ENCODE results near the gene KCNJ16. TPM values are rescaled to one million over a fixed set of nuclear protein-coding genes. Genes with fewer than 3 reads are reported as not detected.

Gene KCNJ16
- total RNA-seq, 1 donor from 2014 or later = 0.17 TPM

GRCh38 chr17:70181376-70181775, 106.4 kb downstream of the KCNJ16 start:
- DNase-seq (ENCODE audit: low spot score) = no peak
- Mint-ChIP-seq H3K9me3 (ENCODE audit: low read depth) (no peaks in the 10 kb centered on the region), H3K4me1 (ENCODE audit: low read depth) (peaks cover 5% of the 10 kb centered on the region), H3K36me3 (ENCODE audit: low read depth) (no peaks in the 10 kb centered on the region), H3K4me3 (ENCODE audit: unreplicated experiment) (no peak overlapping the region), H3K27me3 (ENCODE audit: low read depth) (peaks cover 4% of the 10 kb centered on the region), H3K27ac (ENCODE audit: unreplicated experiment) (no peak overlapping the region)
- TF ChIP-seq CTCF (IDR thresholded peaks at IDR 0.05) = no peak

- H3K36me3 Mint-ChIP-seq (ENCODE audit: low read depth) = no peaks in the 10 kb centered on the region
- H3K27ac Mint-ChIP-seq (ENCODE audit: unreplicated experiment) = no peak overlapping the region
- peaks cover 5% of the 10 kb centered on the region for H3K4me1 Mint-ChIP-seq (ENCODE audit: low read depth)
- no peak for DNase-seq (ENCODE audit: low spot score)
- TF ChIP-seq CTCF (IDR thresholded peaks at IDR 0.05) = no peak
- no peaks in the 10 kb centered on the region for H3K9me3 Mint-ChIP-seq (ENCODE audit: low read depth)
- peaks cover 4% of the 10 kb centered on the region for H3K27me3 Mint-ChIP-seq (ENCODE audit: low read depth)
- H3K4me3 Mint-ChIP-seq (ENCODE audit: unreplicated experiment) = no peak overlapping the region
Measured at GRCh38 chr17:70181866-70182265, 106.8 kb downstream of the KCNJ16 start.

GRCh38 chr17:70183508-70183907, 108.5 kb downstream of the KCNJ16 start:
- Mint-ChIP-seq H3K27ac (ENCODE audit: unreplicated experiment) (no peak overlapping the region), H3K4me1 (ENCODE audit: low read depth) (peaks cover 5% of the 10 kb centered on the region), H3K27me3 (ENCODE audit: low read depth) (no peaks in the 10 kb centered on the region), H3K9me3 (ENCODE audit: low read depth) (no peaks in the 10 kb centered on the region), H3K36me3 (ENCODE audit: low read depth) (no peaks in the 10 kb centered on the region), H3K4me3 (ENCODE audit: unreplicated experiment) (no peak overlapping the region)
- no peak for TF ChIP-seq CTCF (IDR thresholded peaks at IDR 0.05)
- no peak for DNase-seq (ENCODE audit: low spot score)

- H3K27me3 Mint-ChIP-seq (ENCODE audit: low read depth) = no peaks in the 10 kb centered on the region
- TF ChIP-seq CTCF (IDR thresholded peaks at IDR 0.05) = no peak
- H3K27ac Mint-ChIP-seq (ENCODE audit: unreplicated experiment) = no peak overlapping the region
- no peak overlapping the region for H3K4me3 Mint-ChIP-seq (ENCODE audit: unreplicated experiment)
- peaks cover 5% of the 10 kb centered on the region for H3K4me1 Mint-ChIP-seq (ENCODE audit: low read depth)
- no peaks in the 10 kb centered on the region for H3K36me3 Mint-ChIP-seq (ENCODE audit: low read depth)
- no peak for DNase-seq (ENCODE audit: low spot score)
- no peaks in the 10 kb centered on the region for H3K9me3 Mint-ChIP-seq (ENCODE audit: low read depth)
Measured at GRCh38 chr17:70184207-70184606, 109.2 kb downstream of the KCNJ16 start.

- Mint-ChIP-seq H3K27me3 (ENCODE audit: low read depth) (no peaks in the 10 kb centered on the region), H3K4me3 (ENCODE audit: unreplicated experiment) (no peak overlapping the region), H3K9me3 (ENCODE audit: low read depth) (no peaks in the 10 kb centered on the region), H3K36me3 (ENCODE audit: low read depth) (no peaks in the 10 kb centered on the region), H3K4me1 (ENCODE audit: low read depth) (peaks cover 5% of the 10 kb centered on the region), H3K27ac (ENCODE audit: unreplicated experiment) (no peak overlapping the region)
- no peak for DNase-seq (ENCODE audit: low spot score)
- TF ChIP-seq CTCF (IDR thresholded peaks at IDR 0.05) = no peak
Measured at GRCh38 chr17:70184770-70185169, 109.7 kb downstream of the KCNJ16 start.

Other genes with a start within 250 kb of the KCNJ16 start
- gene KCNJ2, start 94.3 kb downstream of the KCNJ16 start, total RNA-seq = 0.07 TPM in 1 of 3 replicates, not detected in the others